EH (cell line): ENCODE results near the gene NOB1.
"Not testable (repeated sequence)": the region's sequence is repeated elsewhere in the genome, so short reads cannot be mapped to it uniquely, and the experiment has no call there.

ENCODE experiments used
- DNase-seq: peaks from one replicate; pipeline ENCODE4 v3.0.0-alpha.2; 2015; ENCODE audit warnings: low read depth

NOB1 gene

DNA sequence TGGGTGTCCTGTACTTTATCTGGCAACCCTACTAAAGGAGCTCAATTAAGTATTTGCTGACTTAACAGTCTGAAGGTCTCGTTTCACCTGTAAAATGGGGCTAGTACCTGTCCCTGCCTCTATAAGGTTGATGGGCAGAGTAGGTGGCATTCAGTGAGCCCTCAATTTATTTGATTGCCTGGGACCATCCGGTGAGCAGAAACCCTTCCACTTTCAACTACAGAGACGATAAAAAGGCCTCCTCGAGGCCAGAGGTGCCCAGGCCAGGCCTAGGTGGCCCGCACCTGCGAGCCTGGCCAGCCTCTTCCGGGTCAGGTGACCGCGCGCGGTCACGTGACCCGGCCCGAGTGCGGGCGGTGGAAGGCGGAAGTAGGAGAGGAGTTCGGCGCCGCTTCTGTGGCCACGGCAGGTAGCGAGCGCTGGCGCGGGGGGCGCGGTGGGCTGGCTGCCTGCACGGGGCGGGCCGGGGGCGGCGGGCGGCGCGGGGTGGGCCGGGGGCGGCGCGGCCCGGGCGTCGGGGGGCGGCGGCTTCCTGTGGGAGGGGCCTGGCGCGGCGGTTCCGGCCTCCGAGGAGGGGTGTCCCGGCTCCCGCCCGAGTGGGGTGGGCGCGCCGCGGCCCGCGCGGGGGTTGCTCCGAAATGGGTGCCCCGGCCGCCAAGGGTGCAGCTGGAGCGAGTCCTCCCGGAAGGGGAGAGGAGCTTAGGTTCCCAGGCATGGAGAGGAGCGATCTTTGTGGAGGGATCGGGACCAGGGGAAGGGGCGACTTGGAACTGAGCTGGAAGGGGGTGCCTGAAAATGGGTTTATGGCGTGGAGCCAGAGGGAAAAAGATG lies 7.5 kb upstream of the NOB1 start, which contains the start of gene WWP2:
TSS of gene WWP2 (plus strand) at position 350 of the 831 bp plus-strand sequence. CDS start 24,679 bp downstream, outside the sequence.
- peak; percentile 68 for DNase-seq

- not testable (repeated sequence) for DNase-seq
Measured at GRCh38 chr16:69757375-69757774, 2.6 kb upstream of the NOB1 start.

DNA sequence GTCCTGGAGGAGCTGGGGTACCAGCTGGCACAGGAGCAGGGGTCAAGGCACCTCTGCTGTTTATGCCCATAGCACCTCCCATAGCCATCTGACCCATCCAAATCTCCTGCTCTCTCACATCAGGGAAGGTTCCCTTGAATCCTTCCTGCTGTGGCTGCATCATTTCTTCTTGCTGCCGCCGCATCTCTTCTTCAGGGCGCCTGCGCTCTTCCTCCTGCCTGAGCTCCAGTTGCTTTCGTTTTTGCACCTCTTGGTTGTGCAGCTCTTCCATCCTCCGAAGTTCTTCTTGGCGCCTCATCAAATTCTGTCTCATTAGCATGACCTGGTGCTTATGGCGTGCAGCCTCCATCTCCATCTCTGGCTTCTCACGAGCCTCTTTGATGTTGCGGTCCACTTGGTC lies 2.0 kb upstream of the NOB1 start:
- no peak for DNase-seq

- DNase-seq, result no peak
Measured at GRCh38 chr16:69754143-69754468, 620 bp downstream of the NOB1 start.

- no peak for DNase-seq
Measured at GRCh38 chr16:69748694-69749345, 5.9 kb downstream of the NOB1 start.

DNA sequence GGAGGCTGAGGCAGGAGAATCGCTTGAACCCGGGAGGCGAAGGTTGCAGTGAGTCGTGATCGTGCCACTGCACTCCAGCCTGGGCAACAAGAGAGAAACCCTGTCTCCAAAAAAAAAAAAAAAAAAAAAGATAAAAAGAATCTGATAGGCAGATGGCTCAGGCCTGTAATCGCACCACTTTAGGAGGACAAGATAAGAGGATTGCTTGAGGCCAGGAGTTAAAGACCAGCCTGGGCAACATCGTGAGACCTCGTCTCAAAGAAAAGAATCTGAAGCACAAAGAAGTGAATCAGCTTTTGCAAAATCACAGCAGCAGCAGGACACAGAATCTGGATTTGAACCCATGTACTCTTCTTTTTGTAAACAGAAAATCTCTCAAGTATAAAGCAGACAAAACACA lies 7.6 kb downstream of the NOB1 start:
- no peak for DNase-seq

DNA sequence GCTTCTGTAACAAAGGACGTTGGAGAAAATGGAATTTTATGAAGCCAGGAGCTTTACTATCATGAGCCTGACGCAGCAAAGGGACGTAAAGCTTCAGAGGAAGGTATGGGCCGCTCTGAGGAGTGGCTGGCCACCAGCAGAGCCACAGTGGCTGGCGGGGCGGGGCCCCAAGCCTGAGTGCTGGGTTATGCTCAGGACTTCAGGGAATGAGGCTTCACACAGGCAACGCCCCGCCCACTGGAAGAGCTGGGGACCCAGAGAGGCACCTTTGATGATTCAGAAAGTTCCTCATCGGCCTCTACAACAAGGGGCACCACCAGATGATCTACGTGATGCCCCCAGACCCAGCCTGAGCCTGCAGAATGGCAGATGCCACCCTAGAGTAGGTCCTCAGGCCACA lies 8.8 kb downstream of the NOB1 start:
- DNase-seq, result no peak

- DNase-seq, result no peak
Measured at GRCh38 chr16:69745232-69745612, 9.5 kb downstream of the NOB1 start.

- DNase-seq, result no peak
Measured at GRCh38 chr16:69744363-69745231, 10.1 kb downstream of the NOB1 start.

GRCh38 chr16:69741951-69742904 lies 12.5 kb downstream of the NOB1 start:
- peak; percentile 70 for DNase-seq

DNA sequence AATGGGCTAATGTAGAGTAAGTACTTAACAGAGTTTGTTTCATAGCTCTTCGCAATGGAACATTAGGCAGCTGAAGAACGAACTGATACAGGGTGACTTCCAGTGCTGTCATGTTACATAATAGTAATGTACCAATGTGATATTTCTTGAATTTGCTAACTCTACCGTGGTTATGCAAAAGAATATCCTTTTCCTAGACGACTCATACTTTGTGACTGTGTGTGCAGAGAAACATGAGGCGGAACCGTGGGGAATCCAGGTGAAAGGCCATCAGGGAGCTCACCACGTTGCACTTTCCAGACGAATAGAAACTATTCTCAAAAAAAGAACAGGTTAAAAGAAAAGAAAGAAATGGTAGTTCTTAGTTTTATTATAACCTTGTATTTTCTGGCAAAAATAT lies 13.2 kb downstream of the NOB1 start:
- peak; percentile 48 for DNase-seq

GRCh38 chr16:69732101-69732500 lies 22.6 kb downstream of the NOB1 start:
- DNase-seq, result no peak

DNA sequence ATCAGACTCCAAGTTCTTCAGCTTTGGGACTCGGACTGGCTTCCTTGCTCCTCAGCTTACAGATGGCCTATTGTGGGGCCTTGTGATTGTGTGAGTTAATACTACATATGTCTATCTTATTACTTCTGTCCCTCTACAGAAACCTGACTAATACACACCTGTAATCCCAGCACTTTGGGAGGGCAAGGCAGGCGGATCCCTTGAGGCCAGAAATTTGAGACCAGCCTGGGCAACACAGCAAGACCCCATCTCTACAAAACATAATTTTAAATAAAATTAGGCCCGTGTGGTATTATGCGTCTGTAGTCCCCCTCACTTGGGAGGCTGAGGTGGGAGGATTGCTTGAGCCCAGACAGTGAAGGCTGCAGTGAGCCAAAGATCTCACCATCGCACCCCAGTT lies 23.4 kb downstream of the NOB1 start:
- DNase-seq, result not testable (repeated sequence)

DNA sequence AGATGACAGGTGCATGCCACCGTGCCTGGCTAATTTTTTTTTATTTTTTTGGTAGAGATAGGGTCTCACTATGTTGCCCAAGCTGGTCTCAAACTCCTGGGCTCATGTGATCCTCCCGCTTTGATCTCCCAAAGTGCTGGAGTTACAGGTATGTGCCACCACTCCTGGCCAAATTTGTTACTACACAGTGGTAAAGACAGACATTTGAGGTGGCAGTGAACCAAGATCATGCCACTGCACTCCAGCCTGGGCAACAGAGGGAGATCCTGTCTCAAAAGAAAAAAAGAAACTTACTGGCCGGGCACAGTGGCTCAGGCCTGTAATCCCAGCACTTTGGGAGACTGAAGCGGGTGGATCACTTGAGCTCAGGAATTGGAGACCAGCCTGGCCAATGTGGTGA lies 25.7 kb downstream of the NOB1 start:
- not testable (repeated sequence) for DNase-seq

DNA sequence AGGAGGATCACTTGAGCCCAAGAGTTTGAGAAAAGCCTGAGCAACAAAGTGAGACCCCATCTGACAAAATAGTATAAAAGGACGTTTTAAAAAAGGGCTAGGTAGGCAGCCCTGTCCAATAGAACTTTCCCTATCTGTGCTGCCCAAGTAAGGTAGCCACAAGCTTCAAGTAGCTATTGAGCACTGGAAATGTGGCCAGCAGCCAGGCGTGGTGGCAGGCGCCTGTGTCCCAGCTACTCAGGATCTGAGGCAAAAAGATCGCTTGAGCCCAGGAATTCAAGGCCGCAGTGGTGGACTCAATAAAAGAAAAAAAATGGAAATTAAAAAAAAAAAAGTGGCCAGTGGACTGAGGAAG lies 26.8 kb downstream of the NOB1 start:
- DNase-seq, result no peak

- DNase-seq, result peak; percentile 100
Measured at GRCh38 chr16:69726313-69727060, 28.2 kb downstream of the NOB1 start, which contains the start of gene NQO1. Gene NQO1 (minus strand): TSS chr16:69726560. CDS start chr16:69726439, 121 bp downstream.

- no peak for DNase-seq
Measured at GRCh38 chr16:69725480-69726312, 29.0 kb downstream of the NOB1 start.

DNA sequence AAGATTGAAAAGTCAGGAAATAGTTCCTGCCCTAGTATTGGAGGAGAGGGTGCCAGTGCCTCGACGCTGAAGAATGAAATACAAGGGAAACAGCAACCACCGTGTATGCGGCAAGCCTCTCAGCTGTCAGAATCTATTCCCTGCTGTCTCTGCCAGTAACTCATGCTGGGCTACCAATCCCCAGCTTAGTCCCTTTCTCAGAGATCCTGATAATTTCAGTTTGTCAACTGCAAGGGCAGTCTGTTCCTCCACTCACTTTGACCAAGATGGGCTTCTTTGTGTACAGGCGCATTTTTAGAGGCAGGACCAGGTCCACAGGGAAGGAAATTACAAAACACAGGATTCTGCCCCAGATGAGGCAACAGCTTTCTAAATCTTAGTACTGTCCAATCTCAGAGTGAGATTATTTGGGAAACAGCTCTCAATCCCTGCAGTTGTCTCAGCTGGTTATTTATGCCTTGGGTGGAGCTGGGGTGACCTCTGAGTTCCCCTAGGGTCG lies 29.7 kb downstream of the NOB1 start:
- DNase-seq, result peak; percentile 39

- no peak for DNase-seq
Measured at GRCh38 chr16:69724414-69724873, 30.3 kb downstream of the NOB1 start.
